ENCODE measurements around the gene BOC.

Gene BOC, protein sequence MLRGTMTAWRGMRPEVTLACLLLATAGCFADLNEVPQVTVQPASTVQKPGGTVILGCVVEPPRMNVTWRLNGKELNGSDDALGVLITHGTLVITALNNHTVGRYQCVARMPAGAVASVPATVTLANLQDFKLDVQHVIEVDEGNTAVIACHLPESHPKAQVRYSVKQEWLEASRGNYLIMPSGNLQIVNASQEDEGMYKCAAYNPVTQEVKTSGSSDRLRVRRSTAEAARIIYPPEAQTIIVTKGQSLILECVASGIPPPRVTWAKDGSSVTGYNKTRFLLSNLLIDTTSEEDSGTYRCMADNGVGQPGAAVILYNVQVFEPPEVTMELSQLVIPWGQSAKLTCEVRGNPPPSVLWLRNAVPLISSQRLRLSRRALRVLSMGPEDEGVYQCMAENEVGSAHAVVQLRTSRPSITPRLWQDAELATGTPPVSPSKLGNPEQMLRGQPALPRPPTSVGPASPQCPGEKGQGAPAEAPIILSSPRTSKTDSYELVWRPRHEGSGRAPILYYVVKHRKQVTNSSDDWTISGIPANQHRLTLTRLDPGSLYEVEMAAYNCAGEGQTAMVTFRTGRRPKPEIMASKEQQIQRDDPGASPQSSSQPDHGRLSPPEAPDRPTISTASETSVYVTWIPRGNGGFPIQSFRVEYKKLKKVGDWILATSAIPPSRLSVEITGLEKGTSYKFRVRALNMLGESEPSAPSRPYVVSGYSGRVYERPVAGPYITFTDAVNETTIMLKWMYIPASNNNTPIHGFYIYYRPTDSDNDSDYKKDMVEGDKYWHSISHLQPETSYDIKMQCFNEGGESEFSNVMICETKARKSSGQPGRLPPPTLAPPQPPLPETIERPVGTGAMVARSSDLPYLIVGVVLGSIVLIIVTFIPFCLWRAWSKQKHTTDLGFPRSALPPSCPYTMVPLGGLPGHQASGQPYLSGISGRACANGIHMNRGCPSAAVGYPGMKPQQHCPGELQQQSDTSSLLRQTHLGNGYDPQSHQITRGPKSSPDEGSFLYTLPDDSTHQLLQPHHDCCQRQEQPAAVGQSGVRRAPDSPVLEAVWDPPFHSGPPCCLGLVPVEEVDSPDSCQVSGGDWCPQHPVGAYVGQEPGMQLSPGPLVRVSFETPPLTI

DNA sequence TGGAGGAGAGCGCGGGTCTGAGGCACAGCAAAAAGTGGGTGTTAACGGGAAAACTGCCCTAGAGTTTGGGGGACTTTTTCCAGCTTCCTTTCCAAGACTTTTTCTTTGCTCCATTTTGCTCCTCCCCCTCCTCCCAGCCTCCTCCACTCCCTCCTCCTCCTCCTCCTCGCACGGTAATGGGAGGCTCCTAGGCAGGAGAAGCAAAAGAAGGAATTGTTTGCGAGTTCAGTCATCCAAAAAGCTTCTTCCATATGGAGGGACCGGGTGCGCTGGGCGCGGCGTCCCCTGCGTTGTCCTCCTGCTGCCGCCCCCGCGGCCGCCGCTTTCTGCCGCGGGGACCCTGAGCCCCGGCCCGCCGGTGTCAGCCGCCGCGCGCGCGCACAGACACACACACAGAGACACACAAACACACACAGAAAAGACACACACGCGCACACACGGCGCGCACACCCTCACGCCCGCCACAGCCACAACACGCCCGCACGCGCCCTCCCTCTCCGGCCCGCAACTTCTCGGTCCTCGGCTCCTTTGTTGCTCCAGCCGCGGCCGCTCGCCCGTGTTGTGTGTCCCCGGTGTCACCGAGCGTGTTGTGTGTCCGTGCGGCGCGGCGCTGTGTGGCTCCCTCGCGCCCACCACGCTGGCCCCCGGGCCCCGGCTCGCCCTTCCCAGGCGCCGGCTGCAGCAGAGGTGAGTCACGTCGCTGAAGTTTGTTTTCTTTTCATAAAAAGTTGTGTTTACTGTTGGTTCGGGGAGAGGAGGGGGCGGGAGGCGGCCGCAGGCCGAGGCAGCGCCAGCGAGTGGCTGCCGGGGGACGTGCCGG, at the start of gene BOC:
BOC (plus strand) TSS at position 228 of the 820 bp plus-strand sequence. CDS start 38,246 bp downstream, outside the sequence.
- Histone ChIP-seq H3K9me3 (ENCODE audit: control insufficient read depth, low read length) (no peaks in the 10 kb centered on the region), H3K27me3 (ENCODE audit: control insufficient read depth, insufficient read depth, low read length) (no peaks in the 10 kb centered on the region), H3K36me3 (ENCODE audit: control insufficient read depth, insufficient read depth, low read length) (no peaks in the 10 kb centered on the region), H3K27ac (peak within 1 kb of the TSS; percentile 22), H3K4me1 (no peaks in the 10 kb centered on the region), H3K4me3 (ENCODE audit: low read depth, low read length) (peak within 1 kb of the TSS; percentile 75), H2AFZ (peak within 1 kb of the TSS; percentile 97), H3K79me2 (no peaks in the 10 kb centered on the region), H3K4me2 (ENCODE audit: low read length) (peak within 1 kb of the TSS; percentile 93), H3K9ac (no peak within 1 kb of the TSS)
- TF ChIP-seq, protein P1, sequence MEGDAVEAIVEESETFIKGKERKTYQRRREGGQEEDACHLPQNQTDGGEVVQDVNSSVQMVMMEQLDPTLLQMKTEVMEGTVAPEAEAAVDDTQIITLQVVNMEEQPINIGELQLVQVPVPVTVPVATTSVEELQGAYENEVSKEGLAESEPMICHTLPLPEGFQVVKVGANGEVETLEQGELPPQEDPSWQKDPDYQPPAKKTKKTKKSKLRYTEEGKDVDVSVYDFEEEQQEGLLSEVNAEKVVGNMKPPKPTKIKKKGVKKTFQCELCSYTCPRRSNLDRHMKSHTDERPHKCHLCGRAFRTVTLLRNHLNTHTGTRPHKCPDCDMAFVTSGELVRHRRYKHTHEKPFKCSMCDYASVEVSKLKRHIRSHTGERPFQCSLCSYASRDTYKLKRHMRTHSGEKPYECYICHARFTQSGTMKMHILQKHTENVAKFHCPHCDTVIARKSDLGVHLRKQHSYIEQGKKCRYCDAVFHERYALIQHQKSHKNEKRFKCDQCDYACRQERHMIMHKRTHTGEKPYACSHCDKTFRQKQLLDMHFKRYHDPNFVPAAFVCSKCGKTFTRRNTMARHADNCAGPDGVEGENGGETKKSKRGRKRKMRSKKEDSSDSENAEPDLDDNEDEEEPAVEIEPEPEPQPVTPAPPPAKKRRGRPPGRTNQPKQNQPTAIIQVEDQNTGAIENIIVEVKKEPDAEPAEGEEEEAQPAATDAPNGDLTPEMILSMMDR (IDR thresholded peaks at IDR 0.05) = no peak

DNA sequence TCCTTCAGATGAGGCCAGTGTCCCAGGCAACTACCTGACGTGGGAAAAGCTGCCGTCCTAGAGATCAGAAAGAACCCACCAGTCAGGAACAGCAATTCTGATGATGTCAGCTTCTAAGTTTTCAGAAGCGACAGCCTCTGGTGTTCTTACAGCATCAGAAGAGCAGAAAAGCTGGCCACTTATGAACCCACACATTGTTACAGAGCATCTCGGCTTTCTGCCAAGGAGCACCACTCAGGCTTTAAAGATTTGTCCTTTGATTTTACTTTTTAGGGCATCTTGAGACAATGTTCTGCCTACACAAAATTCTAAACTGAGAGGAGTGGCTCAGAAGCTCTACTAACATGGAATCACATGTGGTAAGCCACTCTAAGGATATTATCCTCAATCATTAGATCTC, 49.7 kb upstream of the BOC start:
- TF ChIP-seq, protein P1 (IDR thresholded peaks at IDR 0.05) = no peak
- no peaks in the 10 kb centered on the region for H3K79me2 ChIP-seq
- H3K4me1 ChIP-seq = peaks cover 5% of the 10 kb centered on the region
- no peak overlapping the region for H3K4me2 ChIP-seq (ENCODE audit: low read length)
- peak overlapping the region; percentile 13 for H2AFZ ChIP-seq
- no peak overlapping the region for H3K9ac ChIP-seq
- no peaks in the 10 kb centered on the region for H3K27me3 ChIP-seq (ENCODE audit: control insufficient read depth, insufficient read depth, low read length)
- no peak overlapping the region for H3K27ac ChIP-seq
- H3K4me3 ChIP-seq (ENCODE audit: low read depth, low read length) = no peak overlapping the region
- no peaks in the 10 kb centered on the region for H3K36me3 ChIP-seq (ENCODE audit: control insufficient read depth, insufficient read depth, low read length)
- no peaks in the 10 kb centered on the region for H3K9me3 ChIP-seq (ENCODE audit: control insufficient read depth, low read length)

DNA sequence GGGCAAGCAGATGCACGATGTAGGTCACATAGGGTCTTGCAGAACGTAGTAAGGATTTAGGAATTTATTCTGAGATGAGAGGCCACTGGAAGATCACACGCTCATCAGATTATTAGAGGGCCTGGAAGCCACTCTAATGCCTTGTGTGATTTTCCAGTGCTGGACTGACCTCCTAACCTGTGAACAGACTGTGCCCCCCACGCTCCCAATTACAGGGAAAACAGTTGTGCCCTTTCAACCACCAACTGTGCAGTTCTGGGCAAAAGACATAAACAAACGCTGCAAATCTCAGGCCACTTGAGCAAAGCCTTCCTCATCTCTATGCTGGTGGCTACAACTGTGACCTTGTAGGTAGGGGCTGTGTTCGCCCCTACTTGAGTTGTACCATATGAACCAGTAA, 48.2 kb upstream of the BOC start:
- Histone ChIP-seq H3K27ac (no peak overlapping the region), H3K9me3 (ENCODE audit: control insufficient read depth, low read length) (no peaks in the 10 kb centered on the region), H3K4me3 (ENCODE audit: low read depth, low read length) (no peak overlapping the region), H3K9ac (no peak overlapping the region), H3K27me3 (ENCODE audit: control insufficient read depth, insufficient read depth, low read length) (no peaks in the 10 kb centered on the region), H3K4me2 (ENCODE audit: low read length) (no peak overlapping the region), H3K4me1 (peaks cover 13% of the 10 kb centered on the region), H2AFZ (no peak overlapping the region), H3K36me3 (ENCODE audit: control insufficient read depth, insufficient read depth, low read length) (no peaks in the 10 kb centered on the region), H3K79me2 (no peaks in the 10 kb centered on the region)
- TF ChIP-seq, protein P1 (IDR thresholded peaks at IDR 0.05) = no peak

DNA sequence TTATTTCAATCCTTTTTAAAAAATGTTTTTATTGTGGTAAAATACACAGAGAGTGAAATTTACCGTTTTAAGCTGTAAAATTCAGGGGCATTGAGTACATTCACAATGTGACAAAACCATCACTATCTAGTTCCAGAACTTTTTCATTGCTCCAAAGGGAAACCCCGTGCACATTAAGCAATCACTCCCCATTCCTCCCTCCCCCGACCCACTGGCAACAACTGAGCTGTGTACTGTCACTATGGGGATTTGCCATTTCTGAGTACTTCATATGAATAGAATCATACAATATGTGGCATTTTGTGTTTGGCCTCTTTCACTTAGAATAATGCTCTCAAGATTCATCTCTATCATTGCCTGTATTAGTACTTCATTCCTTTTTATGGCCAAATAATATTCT, 45.5 kb upstream of the BOC start:
- H2AFZ ChIP-seq = peak overlapping the region; percentile 71
- no peaks in the 10 kb centered on the region for H3K27me3 ChIP-seq (ENCODE audit: control insufficient read depth, insufficient read depth, low read length)
- no peaks in the 10 kb centered on the region for H3K36me3 ChIP-seq (ENCODE audit: control insufficient read depth, insufficient read depth, low read length)
- peaks cover 13% of the 10 kb centered on the region for H3K4me1 ChIP-seq
- no peak overlapping the region for H3K9ac ChIP-seq
- H3K4me3 ChIP-seq (ENCODE audit: low read depth, low read length) = no peak overlapping the region
- no peaks in the 10 kb centered on the region for H3K79me2 ChIP-seq
- H3K4me2 ChIP-seq (ENCODE audit: low read length) = no peak overlapping the region
- TF ChIP-seq, protein P1 (IDR thresholded peaks at IDR 0.05) = no peak
- peak overlapping the region; percentile 82 for H3K27ac ChIP-seq
- no peaks in the 10 kb centered on the region for H3K9me3 ChIP-seq (ENCODE audit: control insufficient read depth, low read length)
